Mucosa of descending colon (tissue), 3 donors: ENCODE data around the gene CXCL6. TPM values are rescaled to one million over a fixed set of nuclear protein-coding genes. Genes with fewer than 3 reads are reported as not detected.
A peak's percentile ranks its signal among the peaks of the same experiment; 100 is the strongest.

Experiments used
- ATAC-seq: fragments of 200-7000 bp; cut with Tn5 transposase; one replicate; pipeline ENCODE4 v1.9.1; 2020; ENCODE audit warnings: mild to moderate bottlenecking, moderate library complexity
- DNase-seq, 3 donors: peaks; one replicate each; pipeline ENCODE4 v3.0.0-alpha.2; 2020
- H3K36me3 ChIP-seq: fragments of 200-600 bp; one replicate; pipeline ENCODE4 v1.8.0; 2021; ENCODE audit warnings: low read depth, mild to moderate bottlenecking
- H3K4me1 ChIP-seq: fragments of 200-600 bp; one replicate; pipeline ENCODE4 v1.8.0; 2021; ENCODE audit warnings: low read depth, mild to moderate bottlenecking
- H3K4me3 ChIP-seq: fragments of 200-600 bp; one replicate; pipeline ENCODE4 v1.8.0; 2021; ENCODE audit warnings: mild to moderate bottlenecking
- H3K9me3 ChIP-seq: fragments of 200-600 bp; one replicate; pipeline ENCODE4 v1.8.0; 2021; ENCODE audit warnings: mild to moderate bottlenecking
- intact Hi-C, 2 donors: fragments of 100-400 bp; cut with DNase I in 1 of 2; cut with micrococcal nuclease in 1 of 2; formaldehyde crosslinking; loops; one replicate each; pipeline versions ENCODE4 v1.11.0 to v1.11.1; 2022; cut with DNase I, micrococcal nuclease
- total RNA-seq, 3 donors: library from RNA; stranded (reverse); fragmentation: NEBNext Ultra II Directional in 2 of 3; extraction: Animal tissue kit (Norgen Biotek cat#: 25700) in 2 of 3; gene quantifications; one replicate each; pipeline versions ENCODE4 v1.2.1 to v1.2.4, GENCODE V29; 2021 to 2023
- TF ChIP-seq, protein P1 (sequence below): fragments of 200-600 bp; IDR thresholded peaks from one replicate; pipeline ENCODE4 v1.8.0; 2022; ENCODE audit warnings: antibody characterized with exemption, mild to moderate bottlenecking
- donor health status: DM: no; HTN: no; CAD: no; lungs with moderate emphysema.
- donor health status: DM: no; HTN: no; CAD: no.
- donor health status: DM: no; HTN: yes; CAD: no.

Gene CXCL6
- total RNA-seq, 3 donors from 2014 or later: 0.19 to 0.22 TPM; not detected in 1

DNA sequence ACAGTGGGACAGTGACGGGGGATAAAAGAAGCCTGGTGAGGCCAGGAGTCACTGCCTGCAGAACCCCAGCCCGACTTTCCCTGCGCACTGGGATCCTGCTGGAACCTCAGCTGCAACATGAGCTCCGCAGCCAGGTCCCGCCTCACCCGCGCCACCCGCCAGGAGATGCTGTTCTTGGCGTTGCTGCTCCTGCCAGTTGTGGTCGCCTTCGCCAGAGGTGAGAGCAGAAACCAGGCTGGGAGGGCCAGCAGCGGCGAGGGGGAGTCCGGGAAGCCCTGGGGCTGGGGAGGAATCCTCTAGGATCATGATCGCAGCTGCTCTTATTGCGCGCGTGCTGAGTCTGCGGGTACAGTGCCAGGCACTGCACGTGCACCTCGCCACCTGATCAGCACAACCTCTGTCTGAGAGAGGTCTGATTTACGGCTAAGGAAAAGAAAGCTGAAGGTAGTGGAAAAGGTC is 16.8 kb downstream of the CXCL6 start, which contains the start of gene PF4V1:
TSS of gene PF4V1 (plus strand) at position 51 of the 459 bp plus-strand sequence. CDS start at position 118, 67 bp downstream.
- H3K9me3 ChIP-seq: no peaks in the 10 kb centered on the region
- TF ChIP-seq, protein P1, sequence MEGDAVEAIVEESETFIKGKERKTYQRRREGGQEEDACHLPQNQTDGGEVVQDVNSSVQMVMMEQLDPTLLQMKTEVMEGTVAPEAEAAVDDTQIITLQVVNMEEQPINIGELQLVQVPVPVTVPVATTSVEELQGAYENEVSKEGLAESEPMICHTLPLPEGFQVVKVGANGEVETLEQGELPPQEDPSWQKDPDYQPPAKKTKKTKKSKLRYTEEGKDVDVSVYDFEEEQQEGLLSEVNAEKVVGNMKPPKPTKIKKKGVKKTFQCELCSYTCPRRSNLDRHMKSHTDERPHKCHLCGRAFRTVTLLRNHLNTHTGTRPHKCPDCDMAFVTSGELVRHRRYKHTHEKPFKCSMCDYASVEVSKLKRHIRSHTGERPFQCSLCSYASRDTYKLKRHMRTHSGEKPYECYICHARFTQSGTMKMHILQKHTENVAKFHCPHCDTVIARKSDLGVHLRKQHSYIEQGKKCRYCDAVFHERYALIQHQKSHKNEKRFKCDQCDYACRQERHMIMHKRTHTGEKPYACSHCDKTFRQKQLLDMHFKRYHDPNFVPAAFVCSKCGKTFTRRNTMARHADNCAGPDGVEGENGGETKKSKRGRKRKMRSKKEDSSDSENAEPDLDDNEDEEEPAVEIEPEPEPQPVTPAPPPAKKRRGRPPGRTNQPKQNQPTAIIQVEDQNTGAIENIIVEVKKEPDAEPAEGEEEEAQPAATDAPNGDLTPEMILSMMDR: no peak
- H3K36me3 ChIP-seq: no peaks in the 10 kb centered on the region
- DNase-seq (peak; percentile 33 to 59 (median 49)), ATAC-seq (peak; percentile 71)
- intact Hi-C loops: no loop called here
- H3K4me3 ChIP-seq: no peak within 1 kb of the TSS
- H3K4me1 ChIP-seq: no peaks in the 10 kb centered on the region

DNA sequence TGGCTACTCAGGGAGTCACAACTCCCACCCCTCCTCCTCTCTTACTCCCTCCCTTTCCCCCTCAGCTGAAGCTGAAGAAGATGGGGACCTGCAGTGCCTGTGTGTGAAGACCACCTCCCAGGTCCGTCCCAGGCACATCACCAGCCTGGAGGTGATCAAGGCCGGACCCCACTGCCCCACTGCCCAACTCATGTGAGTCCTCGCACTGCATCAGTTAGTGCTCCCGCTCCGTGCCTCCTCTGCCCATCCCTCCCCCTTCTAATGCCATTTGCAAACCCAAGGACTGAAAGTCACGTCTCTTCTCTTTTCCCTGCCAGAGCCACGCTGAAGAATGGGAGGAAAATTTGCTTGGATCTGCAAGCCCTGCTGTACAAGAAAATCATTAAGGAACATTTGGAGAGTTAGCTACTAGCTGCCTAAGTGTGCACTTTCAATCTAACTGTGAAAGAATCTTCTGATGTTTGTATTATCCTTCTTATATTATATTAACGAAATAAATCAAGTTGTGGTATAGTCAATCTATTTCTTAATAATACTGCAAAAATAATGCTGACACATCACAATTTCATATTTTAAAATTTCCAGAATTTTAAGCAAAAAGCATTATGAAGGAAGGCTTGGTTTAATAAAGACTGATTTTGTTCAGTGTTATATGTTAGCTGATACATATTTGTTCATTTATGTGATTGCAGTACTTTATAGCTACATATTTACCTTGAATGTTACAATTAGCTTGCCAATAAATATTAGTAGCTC is 17.4 kb downstream of the CXCL6 start:
- intact Hi-C loops: no loop called here
- ATAC-seq (no peak), DNase-seq (no peak)
- H3K4me3 ChIP-seq: no peak overlapping the region
- no peaks in the 10 kb centered on the region for H3K4me1 ChIP-seq
- no peaks in the 10 kb centered on the region for H3K36me3 ChIP-seq
- TF ChIP-seq, protein P1: no peak
- no peaks in the 10 kb centered on the region for H3K9me3 ChIP-seq

DNA sequence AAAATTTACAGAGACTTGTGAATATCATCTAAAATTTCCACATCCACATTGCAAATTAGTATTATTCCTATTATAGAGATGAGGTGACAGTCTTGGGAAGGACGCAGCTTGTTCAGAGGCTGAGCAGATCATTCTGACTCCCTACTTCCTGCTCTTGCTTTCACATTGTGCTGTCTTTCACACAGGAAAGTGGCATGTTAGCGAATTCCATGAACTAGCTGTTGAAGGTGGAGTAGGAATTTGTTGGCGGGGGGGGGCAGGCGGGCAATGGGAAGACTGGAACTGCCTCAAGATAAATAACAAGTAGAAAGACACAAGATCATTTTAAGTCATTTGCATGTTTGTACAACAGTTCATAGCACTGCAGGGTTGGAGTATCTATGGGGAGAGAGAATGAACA is 18.9 kb downstream of the CXCL6 start:
- Histone ChIP-seq H3K4me3 (no peak overlapping the region), H3K4me1 (no peaks in the 10 kb centered on the region), H3K9me3 (no peaks in the 10 kb centered on the region), H3K36me3 (no peaks in the 10 kb centered on the region)
- ATAC-seq (no peak), DNase-seq (no peak)
- TF ChIP-seq, protein P1: no peak
- intact Hi-C loops: no loop called here

DNA sequence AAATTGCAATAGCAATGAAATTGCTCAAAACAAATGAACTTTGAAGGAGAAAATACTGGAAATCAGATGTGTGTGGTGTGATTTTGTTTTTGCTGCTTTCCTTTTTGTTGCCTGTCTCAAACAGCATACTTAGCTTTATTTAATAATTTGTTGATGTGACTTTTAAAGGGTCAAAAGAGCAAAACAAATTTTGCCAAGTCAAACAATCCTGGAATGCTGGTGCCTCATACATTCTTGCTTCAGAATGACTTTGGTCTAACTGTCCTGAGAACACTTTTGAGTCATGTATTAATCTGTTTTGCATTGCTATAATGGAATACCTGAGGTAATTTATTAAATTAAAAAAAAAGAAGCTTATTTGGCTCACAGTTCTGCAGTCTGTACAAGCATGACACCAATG is 20.0 kb downstream of the CXCL6 start:
- no peaks in the 10 kb centered on the region for H3K36me3 ChIP-seq
- H3K9me3 ChIP-seq: no peaks in the 10 kb centered on the region
- DNase-seq: no peak
- ATAC-seq: no peak
- TF ChIP-seq, protein P1: no peak
- H3K4me1 ChIP-seq: no peaks in the 10 kb centered on the region
- H3K4me3 ChIP-seq: no peak overlapping the region
- intact Hi-C loops: no loop called here

DNA sequence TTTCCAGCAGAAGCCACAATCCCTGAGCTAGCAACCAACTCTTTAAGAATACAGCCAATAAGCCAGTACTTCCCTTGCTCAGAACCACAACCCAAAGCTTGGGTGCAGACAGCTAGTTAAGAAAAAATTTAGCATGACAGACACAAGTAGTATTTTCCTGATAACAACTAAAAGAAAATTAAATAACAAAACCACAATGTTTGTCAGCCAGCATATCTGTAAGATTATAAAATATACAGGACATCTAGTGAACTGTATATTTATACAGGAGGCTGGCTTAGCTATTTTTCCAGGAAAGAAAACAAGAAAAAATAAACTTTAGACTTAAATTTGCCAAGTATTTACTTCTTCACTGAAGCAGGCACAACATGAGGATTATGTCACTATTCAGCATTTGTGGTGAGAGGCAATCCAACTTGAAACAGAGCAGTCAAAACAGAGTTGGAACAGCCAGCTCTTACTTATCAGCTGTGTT is 23.2 kb downstream of the CXCL6 start:
- TF ChIP-seq, protein P1: no peak
- no peak overlapping the region for H3K4me3 ChIP-seq
- no peaks in the 10 kb centered on the region for H3K9me3 ChIP-seq
- ATAC-seq (no peak), DNase-seq (no peak)
- no peaks in the 10 kb centered on the region for H3K4me1 ChIP-seq
- intact Hi-C loops: loop anchor here in 1 of 2 donors (10.0 kb wide), 1 partner anchor 175 kb away; the partner anchor contains the start of gene CXCL3
- no peaks in the 10 kb centered on the region for H3K36me3 ChIP-seq
